NOMO-1 treated with DMSO at 0.1 percent for 48 hours (cell line): ENCODE results near the gene DNAJC22.

ENCODE experiments used
- DNase-seq: peaks from one replicate; lab custom pipeline; 2025; ENCODE audit not compliant: unreplicated experiment; lab: John Stamatoyannopoulos, UW

Gene DNAJC22

GRCh38 chr12:49344486-49345050, 2.1 kb upstream of the DNAJC22 start:
- DNase-seq = no peak

DNA sequence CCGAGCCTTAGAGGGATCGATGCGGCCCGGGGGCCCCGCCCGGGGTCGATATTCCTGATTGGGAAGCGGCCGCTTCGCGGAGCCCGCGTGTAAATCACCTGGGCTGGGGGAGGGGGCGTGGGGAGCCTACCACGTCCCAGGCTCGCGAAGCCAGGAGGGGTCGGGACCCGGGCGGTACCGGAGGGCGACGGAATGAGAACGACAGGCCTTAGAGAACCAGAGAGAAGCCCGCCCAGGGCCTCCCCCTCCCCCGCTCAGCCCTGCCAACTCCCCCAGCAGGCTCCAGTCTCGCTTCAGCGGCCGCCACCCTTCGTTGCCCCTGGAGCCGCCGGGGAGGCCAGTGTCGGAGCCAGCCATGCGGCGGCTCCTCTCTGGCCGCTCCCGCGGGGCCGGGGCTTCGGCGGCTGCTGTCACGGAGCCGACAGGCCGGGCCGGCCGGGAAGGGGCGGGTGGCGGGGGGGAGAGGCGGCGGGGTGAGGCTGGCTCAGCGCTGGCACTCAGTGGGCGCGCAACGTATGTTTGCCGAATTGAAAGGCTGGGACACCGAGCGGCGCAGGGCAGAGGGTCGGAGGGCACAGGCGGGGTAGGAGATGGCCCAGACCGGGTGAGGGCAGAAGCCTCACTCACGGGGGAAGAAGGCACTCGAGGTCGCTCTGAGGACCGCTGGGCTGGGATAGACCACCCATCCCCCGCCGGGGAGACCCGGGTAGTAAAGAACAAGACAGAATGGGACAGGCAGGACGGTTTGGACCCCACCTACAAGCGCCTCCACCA, 1.4 kb upstream of the DNAJC22 start:
- DNase-seq = no peak

GRCh38 chr12:49345825-49346658, 646 bp upstream of the DNAJC22 start:
- DNase-seq = no peak

DNA sequence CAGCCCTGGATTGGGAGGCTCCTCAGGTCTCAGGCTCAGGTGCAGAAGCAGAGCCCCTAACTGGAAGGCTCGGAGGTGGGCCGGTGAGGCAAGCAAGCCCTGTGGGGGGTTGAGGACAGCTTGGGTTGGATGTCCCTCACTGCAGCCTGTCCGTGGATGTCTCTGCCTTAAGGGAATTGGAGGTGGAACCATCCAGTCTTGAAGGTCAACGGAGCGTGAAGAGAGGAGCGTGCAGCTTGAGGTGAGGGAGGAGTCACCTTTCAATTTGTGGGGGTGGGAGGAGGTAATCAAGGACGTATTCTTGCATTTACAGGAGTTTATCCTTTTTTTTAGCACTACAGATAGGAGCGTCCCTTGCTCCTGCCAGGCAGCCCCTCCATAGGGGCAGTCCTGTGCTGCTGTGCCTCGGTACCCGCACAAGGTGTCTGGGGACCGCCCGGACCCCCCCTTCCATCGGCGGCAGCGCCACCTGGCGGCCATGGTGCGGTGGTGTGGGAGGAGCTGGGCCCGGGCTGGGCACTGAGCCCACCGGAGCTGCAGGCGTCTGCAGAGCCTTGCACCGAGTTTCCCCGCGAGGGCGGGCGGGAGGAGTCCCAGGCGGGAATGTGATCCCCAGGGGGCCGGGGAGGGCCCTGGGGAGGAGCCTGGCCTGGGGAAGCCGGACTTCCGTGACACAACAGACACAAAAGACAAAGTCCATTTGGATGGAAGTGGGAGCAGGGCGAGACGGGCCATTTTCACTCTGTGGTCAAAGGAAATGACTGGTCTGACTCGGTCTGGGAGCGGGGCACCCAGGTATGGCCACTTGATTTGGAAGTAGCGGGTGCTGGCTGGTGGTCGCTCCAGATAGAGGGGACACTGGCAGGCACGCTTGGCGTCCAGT, 864 bp downstream of the DNAJC22 start:
- peak; percentile 6 for DNase-seq

DNA sequence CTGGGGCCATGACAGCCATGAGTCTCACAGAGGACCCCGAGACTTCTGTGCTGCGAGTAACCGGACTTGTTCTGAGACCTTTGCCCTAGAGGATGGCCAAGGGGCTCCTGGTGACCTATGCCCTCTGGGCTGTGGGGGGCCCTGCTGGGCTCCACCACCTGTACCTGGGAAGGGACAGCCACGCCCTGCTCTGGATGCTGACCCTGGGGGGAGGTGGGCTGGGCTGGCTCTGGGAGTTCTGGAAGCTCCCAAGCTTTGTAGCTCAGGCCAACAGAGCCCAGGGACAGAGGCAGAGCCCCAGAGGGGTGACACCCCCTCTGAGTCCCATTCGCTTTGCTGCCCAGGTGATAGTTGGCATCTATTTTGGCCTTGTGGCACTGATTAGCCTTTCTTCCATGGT, 2.1 kb downstream of the DNAJC22 start:
- no peak for DNase-seq

- DNase-seq = no peak
These were observed 2.6 kb downstream of the DNAJC22 start for GRCh38 chr12:49349266-49349665.

- no peak for DNase-seq
These were observed 5.7 kb downstream of the DNAJC22 start for GRCh38 chr12:49352351-49352750.

DNA sequence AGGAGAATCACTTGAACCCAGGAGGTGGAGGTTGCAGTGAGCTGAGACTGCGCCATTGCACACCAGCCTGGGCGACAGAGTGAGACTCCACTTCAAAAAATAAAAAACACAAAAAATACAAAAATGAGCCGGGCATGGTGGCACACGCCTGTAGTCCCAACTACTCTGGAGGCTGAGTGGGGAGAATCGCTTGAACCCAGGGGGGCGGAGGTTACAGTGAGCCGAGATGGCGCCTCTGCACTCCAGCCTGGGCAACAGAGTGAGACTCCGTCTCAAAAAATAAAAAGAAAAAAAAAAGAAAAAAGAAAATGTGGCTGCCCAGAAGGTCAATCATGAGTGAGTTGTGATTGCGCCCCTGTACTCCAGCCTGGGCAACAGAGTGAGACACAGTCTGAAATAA, 9.2 kb downstream of the DNAJC22 start:
- DNase-seq = no peak

GRCh38 chr12:49357103-49357678, 10.5 kb downstream of the DNAJC22 start:
- peak; percentile 22 for DNase-seq

GRCh38 chr12:49358483-49359141, 11.9 kb downstream of the DNAJC22 start:
- peak; percentile 79 for DNase-seq

- no peak for DNase-seq
These were observed 13.0 kb downstream of the DNAJC22 start for GRCh38 chr12:49359671-49360070.

DNA sequence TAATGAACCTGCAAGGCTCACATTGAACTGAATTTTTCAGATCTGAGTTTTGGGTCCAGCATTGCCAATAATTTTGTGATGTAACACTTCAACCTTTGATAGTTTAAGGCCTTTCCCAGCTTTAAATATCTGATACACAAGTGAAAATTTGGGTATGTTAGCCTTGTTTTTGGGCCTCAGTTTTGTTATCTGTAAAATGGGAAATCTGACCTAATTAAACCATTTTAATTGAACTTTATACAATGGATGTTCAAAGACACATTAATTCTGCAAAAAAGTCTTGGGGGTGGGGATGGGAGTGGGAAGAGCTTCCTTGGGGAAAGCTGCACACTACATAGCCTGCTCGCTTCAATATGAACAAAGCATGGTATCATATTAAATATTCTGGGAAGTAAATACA, 15.4 kb downstream of the DNAJC22 start:
- DNase-seq = no peak

- no peak for DNase-seq
These were observed 18.3 kb downstream of the DNAJC22 start for GRCh38 chr12:49364989-49365388.

- no peak for DNase-seq
These were observed 18.9 kb downstream of the DNAJC22 start for GRCh38 chr12:49365542-49365941.

DNA sequence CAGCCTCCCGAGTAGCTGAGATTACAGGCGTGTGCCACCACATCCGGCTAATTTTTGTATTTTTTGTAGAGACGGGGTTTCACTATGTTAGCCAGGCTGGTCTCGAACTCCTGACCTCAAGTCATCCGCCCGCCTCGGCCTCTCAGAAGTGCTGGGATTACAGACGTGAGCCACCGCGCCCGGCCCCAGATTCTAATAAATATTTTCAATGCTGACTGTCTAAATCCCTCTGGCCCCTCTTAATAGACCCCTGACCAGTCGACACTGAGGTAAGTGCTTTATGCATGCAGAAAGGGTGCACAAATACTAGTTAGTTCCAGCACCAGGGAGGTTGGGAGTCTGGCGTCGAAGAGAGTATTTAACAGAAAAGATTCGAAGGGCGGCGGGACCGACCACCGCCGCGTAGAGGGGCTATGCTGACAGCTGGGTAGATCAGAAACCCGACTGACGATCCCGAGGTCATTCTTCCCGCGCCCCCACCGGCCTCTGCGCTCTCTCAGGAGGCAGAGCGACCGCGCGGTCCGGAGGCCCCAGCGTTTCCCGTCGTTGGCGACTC, 19.5 kb downstream of the DNAJC22 start:
- no peak for DNase-seq

DNA sequence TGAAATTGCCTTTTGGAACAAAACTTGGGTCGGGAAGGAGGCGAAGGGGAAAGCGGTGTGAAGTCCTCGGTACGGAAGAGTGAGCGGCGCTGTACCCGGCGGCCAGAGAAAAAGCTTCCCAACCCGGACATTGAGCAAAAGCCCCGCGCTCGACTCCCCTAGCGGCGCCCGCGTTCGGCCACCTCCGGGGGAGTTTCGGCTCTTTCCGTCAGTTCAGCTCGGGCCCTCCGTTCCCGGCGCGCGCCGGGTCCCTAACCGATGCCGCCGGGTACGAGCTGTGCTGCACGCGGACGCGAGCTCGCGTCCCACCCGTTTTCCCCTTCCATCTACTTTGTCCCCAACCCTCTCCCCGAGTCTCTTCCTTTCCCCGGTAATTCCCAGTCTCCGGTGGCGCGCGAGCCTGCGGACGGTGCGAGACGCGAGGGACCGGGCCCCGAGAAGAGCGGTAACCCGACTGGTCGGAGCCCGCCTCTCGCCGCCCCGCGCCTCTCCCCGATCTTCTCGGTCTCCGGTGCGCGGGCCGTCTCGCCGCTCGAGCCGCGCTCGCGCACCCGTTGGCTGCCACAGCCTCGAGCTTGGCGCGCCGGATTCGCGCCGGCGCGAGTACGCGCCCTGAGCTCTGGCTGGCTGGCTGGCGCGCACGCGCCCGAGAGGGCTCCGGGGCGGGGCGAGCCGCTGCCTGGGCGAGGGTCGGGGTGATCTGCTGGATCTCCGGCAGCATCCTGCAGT, 20.1 kb downstream of the DNAJC22 start:
- DNase-seq = peak; percentile 87

DNA sequence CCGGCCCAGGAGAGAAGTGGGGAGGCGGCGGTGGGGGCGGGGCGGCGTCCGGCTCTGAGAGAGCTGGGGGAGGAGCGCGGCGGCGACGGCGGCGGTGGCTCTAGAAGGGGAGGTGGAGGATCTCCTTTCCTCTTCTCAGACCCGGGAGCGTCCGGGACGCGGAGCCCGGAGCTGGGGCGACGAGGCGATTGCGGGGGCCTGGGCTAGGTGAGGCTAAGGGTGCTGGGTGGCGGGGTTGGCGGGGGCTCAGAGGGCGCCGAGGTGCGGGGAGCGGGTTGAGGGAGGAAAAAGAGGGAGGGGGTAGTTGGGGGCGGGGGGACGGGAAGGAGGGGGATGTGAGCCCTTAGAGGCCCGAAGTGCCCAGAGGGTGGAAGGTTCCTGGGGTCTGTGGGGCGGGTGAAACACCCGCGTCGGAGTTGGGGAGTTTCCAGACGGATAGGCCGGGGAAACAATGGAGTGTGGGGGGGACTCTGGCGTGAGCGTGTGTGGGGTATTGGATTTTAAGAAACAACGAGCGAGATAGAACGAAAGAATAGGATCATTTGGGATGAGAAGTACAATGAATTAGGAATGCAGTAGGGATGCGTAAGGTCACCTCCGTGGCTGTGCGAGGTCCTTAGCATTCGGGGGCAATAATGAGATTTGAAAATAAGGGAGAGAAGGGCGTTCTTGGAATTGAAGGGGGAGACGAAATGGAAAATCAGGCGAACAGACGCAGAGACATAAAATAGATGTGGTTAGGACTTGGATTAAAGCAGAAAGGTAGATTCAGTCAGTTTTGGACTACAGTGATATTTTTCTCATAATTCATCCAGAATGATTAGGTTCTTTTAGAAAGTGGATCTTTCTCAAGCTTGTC, 20.9 kb downstream of the DNAJC22 start, which contains the start of gene SPATS2:
Gene SPATS2, plus strand, starts transcription at position 82 of the 859 bp plus-strand sequence. CDS start 93,551 bp downstream, outside the sequence.
- DNase-seq = no peak

- no peak for DNase-seq
These were observed 21.5 kb downstream of the DNAJC22 start for GRCh38 chr12:49368240-49368600.
